HG03460 (cell line): Measurements from ENCODE around the gene SLFN12L.

Experiments used
- ATAC-seq: cut with Tn5 transposase; IDR thresholded peaks from one replicate; pipeline ENCODE4 v1.9.1; 2021; ENCODE audit not compliant: unreplicated experiment

Gene SLFN12L

GRCh38 chr17:35433075-35433894, 104.2 kb downstream of the SLFN12L start:
- ATAC-seq = peak; percentile 44

DNA sequence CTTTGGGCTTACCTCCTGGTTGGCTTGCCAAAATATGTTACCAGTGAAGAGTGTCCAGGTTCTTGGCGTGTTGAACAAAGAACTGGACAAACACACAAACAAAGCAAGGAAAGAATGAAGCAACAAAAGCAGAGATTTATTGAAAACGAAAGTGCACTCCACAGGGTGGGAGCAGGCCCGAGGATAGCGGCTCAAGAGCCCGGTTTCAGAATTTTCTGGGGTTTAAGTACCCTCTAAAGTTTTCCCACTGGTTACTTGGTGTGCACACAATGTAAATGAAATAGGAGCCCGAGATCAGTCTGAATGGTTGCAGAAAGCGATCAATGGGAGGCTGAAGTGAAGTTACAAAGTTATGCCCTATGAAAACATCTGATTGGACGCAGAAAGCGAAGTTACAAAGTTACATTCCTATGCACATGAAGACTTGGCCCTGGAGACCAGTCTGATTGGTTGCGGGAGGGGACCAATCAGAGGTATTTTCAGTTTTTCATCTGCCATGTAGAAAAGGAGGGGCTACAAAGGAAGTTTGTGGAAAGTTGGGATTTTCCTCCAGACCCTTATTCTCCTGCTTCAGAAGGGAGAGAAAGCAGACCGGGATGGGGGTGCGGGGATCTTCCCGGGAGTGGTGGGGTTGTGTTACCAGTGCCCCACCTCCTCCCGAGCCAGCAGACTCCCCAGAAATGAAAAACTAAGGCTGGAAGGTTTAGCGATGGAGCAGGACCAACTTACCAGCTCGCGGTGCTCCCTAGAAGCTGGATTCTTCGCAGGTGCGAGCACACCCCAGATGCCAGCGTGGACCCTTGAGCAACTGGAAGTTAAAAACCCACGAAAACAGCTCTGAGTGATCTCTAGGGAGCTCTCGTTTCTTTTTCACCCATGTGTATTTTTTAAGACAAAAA, 105.1 kb downstream of the SLFN12L start, which contains the start of gene SLFN12:
TSS of gene SLFN12 (minus strand) at position 325 of the 899 bp plus-strand sequence. CDS start 9,472 bp downstream, outside the sequence.
- peak; percentile 75 for ATAC-seq

DNA sequence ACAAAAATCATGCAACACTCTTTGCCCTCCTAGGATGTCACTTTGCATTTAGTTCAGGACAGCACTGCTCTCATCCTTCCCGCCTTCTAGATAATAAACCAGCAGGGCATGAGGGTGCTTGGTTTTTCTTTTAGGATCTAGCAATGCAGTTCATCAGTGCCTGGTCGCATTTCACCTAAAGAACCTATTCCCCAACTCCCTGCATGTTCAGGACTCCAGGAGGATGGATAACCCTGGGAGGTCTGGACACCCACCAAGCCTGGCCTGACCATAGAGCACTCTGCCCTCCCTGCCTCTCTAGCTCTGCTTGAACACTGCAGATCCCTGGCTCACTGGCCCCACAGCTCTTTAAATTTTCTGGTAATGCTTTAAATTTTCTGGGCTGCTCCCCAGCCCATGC, 107.8 kb downstream of the SLFN12L start:
- no peak for ATAC-seq

- ATAC-seq = no peak
Observed at GRCh38 chr17:35428229-35428628, 109.2 kb downstream of the SLFN12L start.

DNA sequence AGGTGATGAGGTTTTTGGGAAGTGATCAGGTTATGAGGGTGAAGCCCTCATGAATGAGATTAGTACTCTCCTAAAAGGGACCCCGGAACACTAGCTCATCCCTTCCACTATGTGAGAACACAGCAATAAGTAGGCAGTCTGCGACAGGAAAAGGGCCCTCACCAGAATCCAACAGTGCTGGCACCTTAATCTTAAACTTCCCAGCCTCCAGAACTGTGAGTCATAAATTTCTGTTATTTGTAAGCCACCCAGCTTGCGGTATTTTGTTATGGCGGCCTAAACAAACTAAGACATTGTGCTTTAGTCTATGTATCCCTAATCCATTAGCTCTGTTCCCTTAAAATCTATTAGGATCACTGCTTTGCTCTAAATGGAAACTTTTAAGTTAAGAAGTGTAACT, 113.7 kb downstream of the SLFN12L start:
- no peak for ATAC-seq
